A673 (cell line): ENCODE measurements around the gene MAOB. TPM values are rescaled to one million over a fixed set of nuclear protein-coding genes. Genes with fewer than 3 reads are reported as not detected.

Source experiments
- BruUV-seq: library from RNA; stranded (reverse); fragments of 400-500 nt; replicated peaks from 2 replicates; lab custom pipeline; 2021; lab: Mats Ljungman, UMichigan
- CTCF ChIA-PET: fragments of 300-600 bp; sonication (Branson Sonifier 250); formaldehyde crosslinking; loops from one replicate; lab custom pipeline; 2022; ENCODE audit warnings: antibody characterized with exemption; lab: Charles Lee
- POLR2A ChIA-PET: fragments of 300-600 bp; sonication (Branson Sonifier 250); formaldehyde crosslinking; loops from one replicate; lab custom pipeline; 2022; ENCODE audit warnings: antibody characterized with exemption; ENCODE audit not compliant: low non-redundant PET; lab: Charles Lee
- DNase-seq: peaks from one replicate; pipeline ENCODE4 v3.0.0-alpha.2; 2015; ENCODE audit warnings: low spot score
- H3K27ac ChIP-seq: fragments of 200-600 bp; sonication (generic); 2 replicates; pipeline ENCODE4 v1.5.1; 2016; ENCODE audit warnings: mixed run types, low read depth, mild to moderate bottlenecking, mixed read lengths, antibody characterized with exemption, low read length; ENCODE audit not compliant: poor library complexity, severe bottlenecking
- H3K27me3 ChIP-seq: fragments of 200-600 bp; sonication (generic); replicated peaks from 2 replicates; pipeline ENCODE4 v1.6.1; 2017; ENCODE audit warnings: mixed run types, low read depth, mild to moderate bottlenecking, mixed read lengths, antibody characterized with exemption, low read length; ENCODE audit not compliant: insufficient read depth, poor library complexity
- H3K36me3 ChIP-seq: fragments of 200-600 bp; sonication (generic); 2 replicates; pipeline ENCODE4 v1.6.1; 2016; ENCODE audit warnings: mixed run types, mild to moderate bottlenecking, mixed read lengths, antibody characterized with exemption, low read length; ENCODE audit not compliant: insufficient read depth, poor library complexity, severe bottlenecking
- H3K4me1 ChIP-seq: fragments of 200-600 bp; sonication (generic); 2 replicates; pipeline ENCODE4 v1.6.1; 2017; ENCODE audit warnings: mixed run types, mild to moderate bottlenecking, mixed read lengths, antibody characterized with exemption, low read length; ENCODE audit not compliant: insufficient read depth, poor library complexity, severe bottlenecking
- H3K4me3 ChIP-seq: fragments of 200-600 bp; sonication (generic); 2 replicates; pipeline ENCODE4 v1.5.1; 2016; ENCODE audit warnings: low read depth, mixed run types, mild to moderate bottlenecking, mixed read lengths, low read length; ENCODE audit not compliant: poor library complexity, severe bottlenecking
- H3K9me3 ChIP-seq: fragments of 200-600 bp; sonication (generic); 2 replicates; pipeline ENCODE4 v1.6.1; 2016; ENCODE audit warnings: mixed run types, low read depth, mild to moderate bottlenecking, mixed read lengths, antibody characterized with exemption, low read length; ENCODE audit not compliant: poor library complexity, severe bottlenecking
- EZH2 ChIP-seq: fragments of 200-600 bp; sonication (generic); IDR thresholded peaks from 2 replicates; pipeline ENCODE4 v1.6.1; 2017; ENCODE audit warnings: borderline replicate concordance, low read depth, mild to moderate bottlenecking, mixed read lengths, antibody characterized with exemption, low read length; ENCODE audit not compliant: poor library complexity, severe bottlenecking
- intact Hi-C: fragments of 100-400 bp; cut with micrococcal nuclease; formaldehyde crosslinking; loops from one replicate; pipeline ENCODE4 v1.10.0; 2022; ENCODE audit not compliant: unreplicated experiment
- total RNA-seq: library from RNA; stranded (reverse); gene quantifications from 2 replicates; pipeline ENCODE4 v1.2.3, GENCODE V29; 2021
- TF ChIP-seq, protein P1 (sequence below): fragments of 300-800, 200-600 bp; sonication (generic); conservative IDR thresholded peaks from 2 replicates; pipeline ENCODE4 v1.5.1; 2017; ENCODE audit warnings: low read depth, mild to moderate bottlenecking, antibody characterized with exemption, low read length, moderate library complexity, mixed read lengths

MAOB gene
- total RNA-seq, 1 experiment from 2014 or later: not detected

DNA sequence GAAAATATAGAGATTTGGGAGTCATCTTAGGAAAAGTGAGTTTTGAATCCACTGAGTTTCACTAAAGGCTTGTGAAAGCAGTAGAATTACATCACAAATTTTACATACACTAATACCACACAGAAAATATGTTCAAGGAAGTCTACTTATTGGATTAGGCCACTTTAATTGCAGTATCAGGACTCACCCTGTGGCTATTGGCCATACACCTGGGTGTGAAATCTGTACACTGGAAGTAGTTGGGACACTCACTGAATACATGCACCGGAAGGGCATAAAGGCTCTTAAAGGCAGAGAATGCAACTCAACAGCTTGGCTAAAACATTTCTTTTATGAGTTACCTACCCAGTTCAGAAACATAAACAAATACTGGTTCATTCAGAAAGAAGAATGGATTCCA lies 19.8 kb downstream of the MAOB start:
- no peak for DNase-seq
- TF ChIP-seq EZH2: no peak
- H3K27me3 ChIP-seq: peaks cover 2% of the 10 kb centered on the region
- POLR2A ChIA-PET: no interaction called here
- no peak overlapping the region for H3K27ac ChIP-seq
- no peaks in the 10 kb centered on the region for H3K36me3 ChIP-seq
- BruUV-seq: no TSS peak
- CTCF ChIA-PET: no interaction called here
- H3K4me1 ChIP-seq: no peaks in the 10 kb centered on the region
- intact Hi-C loops: no loop called here
- H3K4me3 ChIP-seq: no peak overlapping the region
- H3K9me3 ChIP-seq: no peaks in the 10 kb centered on the region

DNA sequence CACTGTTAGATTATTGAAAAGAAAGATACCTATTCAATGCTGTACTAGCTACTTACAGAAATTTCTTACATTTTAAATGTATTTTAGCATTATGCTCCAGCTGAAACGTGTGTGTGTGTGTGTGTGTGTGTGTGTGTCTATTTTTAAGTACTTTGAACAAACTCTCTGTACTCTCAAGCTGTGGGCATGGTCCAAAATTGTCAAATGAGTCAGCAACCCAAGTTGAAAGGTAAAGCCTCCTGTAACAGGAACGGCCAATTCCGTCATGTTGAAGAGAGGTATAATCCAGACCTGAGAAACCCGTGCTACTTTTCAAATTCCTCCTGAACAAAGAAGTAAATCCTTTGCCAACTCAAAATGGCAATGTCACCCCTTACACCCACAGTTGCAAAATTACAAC lies 20.5 kb downstream of the MAOB start:
- Histone ChIP-seq H3K9me3 (no peaks in the 10 kb centered on the region), H3K4me1 (no peaks in the 10 kb centered on the region), H3K4me3 (no peak overlapping the region), H3K36me3 (no peaks in the 10 kb centered on the region), H3K27ac (no peak overlapping the region), H3K27me3 (peaks cover 2% of the 10 kb centered on the region)
- no TSS peak for BruUV-seq
- intact Hi-C loops: no loop called here
- POLR2A ChIA-PET: no interaction called here
- CTCF ChIA-PET: no interaction called here
- TF ChIP-seq, protein P1, sequence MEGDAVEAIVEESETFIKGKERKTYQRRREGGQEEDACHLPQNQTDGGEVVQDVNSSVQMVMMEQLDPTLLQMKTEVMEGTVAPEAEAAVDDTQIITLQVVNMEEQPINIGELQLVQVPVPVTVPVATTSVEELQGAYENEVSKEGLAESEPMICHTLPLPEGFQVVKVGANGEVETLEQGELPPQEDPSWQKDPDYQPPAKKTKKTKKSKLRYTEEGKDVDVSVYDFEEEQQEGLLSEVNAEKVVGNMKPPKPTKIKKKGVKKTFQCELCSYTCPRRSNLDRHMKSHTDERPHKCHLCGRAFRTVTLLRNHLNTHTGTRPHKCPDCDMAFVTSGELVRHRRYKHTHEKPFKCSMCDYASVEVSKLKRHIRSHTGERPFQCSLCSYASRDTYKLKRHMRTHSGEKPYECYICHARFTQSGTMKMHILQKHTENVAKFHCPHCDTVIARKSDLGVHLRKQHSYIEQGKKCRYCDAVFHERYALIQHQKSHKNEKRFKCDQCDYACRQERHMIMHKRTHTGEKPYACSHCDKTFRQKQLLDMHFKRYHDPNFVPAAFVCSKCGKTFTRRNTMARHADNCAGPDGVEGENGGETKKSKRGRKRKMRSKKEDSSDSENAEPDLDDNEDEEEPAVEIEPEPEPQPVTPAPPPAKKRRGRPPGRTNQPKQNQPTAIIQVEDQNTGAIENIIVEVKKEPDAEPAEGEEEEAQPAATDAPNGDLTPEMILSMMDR: no peak
- TF ChIP-seq EZH2: no peak
- no peak for DNase-seq

- no peaks in the 10 kb centered on the region for H3K4me1 ChIP-seq
- ChIA-PET POLR2A (no interaction called here), CTCF (no interaction called here)
- H3K36me3 ChIP-seq: no peaks in the 10 kb centered on the region
- no TSS peak for BruUV-seq
- intact Hi-C loops: no loop called here
- TF ChIP-seq EZH2: no peak
- TF ChIP-seq, protein P1: no peak
- no peaks in the 10 kb centered on the region for H3K9me3 ChIP-seq
- peak; percentile 47 for DNase-seq
- no peak overlapping the region for H3K27ac ChIP-seq
- no peak overlapping the region for H3K4me3 ChIP-seq
- H3K27me3 ChIP-seq: peaks cover 2% of the 10 kb centered on the region
These were observed 21.4 kb downstream of the MAOB start for GRCh38 chrX:43860646-43861370.
